HepG2 (cell line): ENCODE measurements around the gene LEF1.

Experiments used
- JUN ChIP-seq: sonication (generic); formaldehyde crosslinking; IDR thresholded peaks from 2 replicates; pipeline ENCODE4 v1.4.0; 2020; ENCODE audit warnings: mild to moderate bottlenecking, missing genetic modification reagents
- NFIC ChIP-seq: IDR thresholded peaks from 2 replicates; pipeline ENCODE4 v1.6.1; 2012; ENCODE audit warnings: mild to moderate bottlenecking, low read length, inconsistent platforms
- REXO4 ChIP-seq: sonication (generic); formaldehyde crosslinking; IDR thresholded peaks from 2 replicates; pipeline ENCODE4 v1.8.0; 2022; ENCODE audit warnings: missing genetic modification reagents, mild to moderate bottlenecking, borderline replicate concordance
- SP1 ChIP-seq, 2 experiments: fragments of 450-650 bp in 1 of 2; sonication (generic) in 1 of 2; formaldehyde crosslinking in 1 of 2; IDR thresholded peaks; 2 replicates each; pipeline versions ENCODE4 v1.4.0 to v1.6.1; 2016 to 2020; ENCODE audit warnings: missing genetic modification reagents in 1 of 2
- TAF1 ChIP-seq: sonication (generic); formaldehyde crosslinking; IDR thresholded peaks from 2 replicates; pipeline ENCODE4 v1.4.0; 2020; ENCODE audit warnings: missing genetic modification reagents
- ZBTB49 ChIP-seq: sonication (generic); formaldehyde crosslinking; IDR thresholded peaks from 2 replicates; pipeline ENCODE4 v1.4.0; 2020; ENCODE audit warnings: missing genetic modification reagents, borderline replicate concordance
- ZNF660 ChIP-seq: sonication (generic); formaldehyde crosslinking; IDR thresholded peaks from 2 replicates; pipeline ENCODE4 v1.5.1; 2020; ENCODE audit warnings: mild to moderate bottlenecking, low read depth, missing genetic modification reagents, borderline replicate concordance
- TF ChIP-seq, protein P1 (sequence below), 2 experiments: sonication (generic) in 1 of 2; formaldehyde crosslinking in 1 of 2; IDR thresholded peaks; 2 replicates each; pipeline versions ENCODE4 v1.5.1 to v1.6.1; 2011 to 2020; ENCODE audit warnings: borderline replicate concordance in 1 of 2, low read depth in 1 of 2, low read length in 1 of 2, mild to moderate bottlenecking in 1 of 2, missing genetic modification reagents in 1 of 2, moderate library complexity in 1 of 2

DNA sequence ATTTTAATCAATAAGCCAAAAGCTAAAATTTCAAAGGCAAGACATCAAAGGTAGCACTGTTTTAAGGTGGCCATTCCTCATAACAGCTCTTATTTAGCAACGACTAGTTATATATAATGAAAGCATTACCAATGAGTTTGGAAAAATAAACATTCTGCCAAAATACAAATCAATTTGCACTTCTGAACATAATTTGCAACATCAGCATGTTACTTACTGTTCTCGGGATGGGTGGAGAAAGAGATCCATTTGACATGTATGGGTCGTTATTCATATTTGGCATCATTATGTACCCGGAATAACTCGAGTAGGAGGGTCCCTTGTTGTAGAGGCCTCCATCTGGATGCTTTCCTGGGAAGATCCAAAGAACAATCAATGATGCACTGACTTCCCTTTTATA is 5.4 kb downstream of the LEF1 start:
- TF ChIP-seq JUN (CRISPR knock-in tag) (no peak), TAF1 (no peak), NFIC (no peak), REXO4 (CRISPR knock-in tag) (no peak), ZNF660 (no peak), ZBTB49 (CRISPR knock-in tag) (no peak), SP1 (IDR thresholded peaks at IDR 0.05) (no peak), SP1 (CRISPR knock-in tag; IDR thresholded peaks at IDR 0.05) (no peak)
- TF ChIP-seq, protein P1, sequence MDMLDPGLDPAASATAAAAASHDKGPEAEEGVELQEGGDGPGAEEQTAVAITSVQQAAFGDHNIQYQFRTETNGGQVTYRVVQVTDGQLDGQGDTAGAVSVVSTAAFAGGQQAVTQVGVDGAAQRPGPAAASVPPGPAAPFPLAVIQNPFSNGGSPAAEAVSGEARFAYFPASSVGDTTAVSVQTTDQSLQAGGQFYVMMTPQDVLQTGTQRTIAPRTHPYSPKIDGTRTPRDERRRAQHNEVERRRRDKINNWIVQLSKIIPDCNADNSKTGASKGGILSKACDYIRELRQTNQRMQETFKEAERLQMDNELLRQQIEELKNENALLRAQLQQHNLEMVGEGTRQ (IDR thresholded peaks at IDR 0.05; ENCODE audit: low read depth, low read length), result no peak
- TF ChIP-seq, protein P1 (CRISPR knock-in tag; IDR thresholded peaks at IDR 0.05; ENCODE audit: borderline replicate concordance), result no peak
